Hematopoietic multipotent progenitor cell treated with erythropoietin and hydrocortisone succinate and interleukin-3 and kit ligand, for 8 days (in vitro differentiated cells): Measurements from ENCODE around the gene TTYH2.
"Not testable (repeated sequence)": the region's sequence is repeated elsewhere in the genome, so short reads cannot be mapped to it uniquely, and the experiment has no call there.

Source experiments
- DNase-seq: peaks from one replicate; pipeline ENCODE4 v3.0.0-alpha.2; 2015

TTYH2 gene, protein sequence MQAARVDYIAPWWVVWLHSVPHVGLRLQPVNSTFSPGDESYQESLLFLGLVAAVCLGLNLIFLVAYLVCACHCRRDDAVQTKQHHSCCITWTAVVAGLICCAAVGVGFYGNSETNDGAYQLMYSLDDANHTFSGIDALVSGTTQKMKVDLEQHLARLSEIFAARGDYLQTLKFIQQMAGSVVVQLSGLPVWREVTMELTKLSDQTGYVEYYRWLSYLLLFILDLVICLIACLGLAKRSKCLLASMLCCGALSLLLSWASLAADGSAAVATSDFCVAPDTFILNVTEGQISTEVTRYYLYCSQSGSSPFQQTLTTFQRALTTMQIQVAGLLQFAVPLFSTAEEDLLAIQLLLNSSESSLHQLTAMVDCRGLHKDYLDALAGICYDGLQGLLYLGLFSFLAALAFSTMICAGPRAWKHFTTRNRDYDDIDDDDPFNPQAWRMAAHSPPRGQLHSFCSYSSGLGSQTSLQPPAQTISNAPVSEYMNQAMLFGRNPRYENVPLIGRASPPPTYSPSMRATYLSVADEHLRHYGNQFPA

DNA sequence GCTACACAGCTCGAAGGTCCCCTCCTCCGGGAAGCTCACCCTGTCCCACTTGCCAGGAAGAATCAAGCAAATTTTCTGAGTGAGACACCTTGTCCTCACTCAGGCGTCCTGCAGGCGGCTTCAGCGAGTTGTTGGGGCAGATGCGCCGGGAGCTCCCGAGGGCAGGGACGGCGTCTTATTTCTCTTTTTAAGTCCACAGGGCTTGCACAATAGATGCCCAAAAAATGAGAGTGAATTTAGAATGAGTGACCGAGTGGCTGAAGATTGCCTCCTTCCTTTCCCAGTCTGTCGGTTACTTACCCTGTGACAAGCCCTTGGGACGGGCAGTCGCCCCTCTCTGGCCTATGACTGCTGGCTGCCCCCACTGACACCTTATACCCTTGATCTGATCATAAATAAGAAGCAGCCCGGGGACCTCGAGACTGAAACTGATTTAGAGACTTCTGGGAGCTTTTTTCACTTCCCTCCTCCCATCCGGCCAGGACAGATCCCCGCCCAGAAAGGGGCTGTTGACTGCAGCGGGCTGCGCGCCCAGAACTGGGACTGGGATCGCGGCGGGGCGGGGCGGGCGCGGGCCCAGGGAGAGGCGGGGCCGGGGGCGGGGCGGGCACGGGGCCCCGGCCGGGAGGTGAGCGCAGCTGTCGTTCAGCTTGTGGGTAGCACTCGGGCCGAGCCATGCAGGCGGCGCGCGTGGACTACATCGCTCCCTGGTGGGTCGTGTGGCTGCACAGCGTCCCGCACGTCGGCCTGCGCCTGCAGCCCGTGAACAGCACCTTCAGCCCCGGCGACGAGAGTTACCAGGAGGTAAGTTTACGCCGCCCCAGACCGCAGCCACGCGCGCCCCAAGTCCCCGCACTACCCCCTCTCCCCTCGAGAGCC is at the start of gene TTYH2:
TSS of gene TTYH2 (plus strand) at position 659 of the 879 bp plus-strand sequence. CDS start at position 676, 17 bp downstream.
- DNase-seq = peak; percentile 90

DNA sequence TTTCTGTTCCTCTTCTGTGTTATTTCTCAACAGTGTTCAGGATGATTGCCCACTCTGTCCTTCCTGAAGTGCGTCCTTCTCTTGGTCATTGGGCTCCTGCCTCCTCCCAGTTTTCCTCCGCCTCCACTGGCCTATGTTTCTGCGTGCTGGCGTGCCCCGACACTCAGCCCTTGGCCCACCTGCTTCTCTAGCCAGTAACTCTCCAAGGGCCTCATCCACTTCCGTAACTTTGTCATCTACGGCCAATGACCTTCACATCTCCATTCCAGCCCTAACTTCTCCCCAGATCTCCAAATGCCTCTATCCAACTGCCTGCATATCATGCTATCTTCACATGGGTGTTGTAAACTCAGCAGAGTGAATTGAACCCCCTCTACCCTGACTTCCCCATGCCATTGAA is 49.5 kb upstream of the TTYH2 start:
- DNase-seq = no peak

DNA sequence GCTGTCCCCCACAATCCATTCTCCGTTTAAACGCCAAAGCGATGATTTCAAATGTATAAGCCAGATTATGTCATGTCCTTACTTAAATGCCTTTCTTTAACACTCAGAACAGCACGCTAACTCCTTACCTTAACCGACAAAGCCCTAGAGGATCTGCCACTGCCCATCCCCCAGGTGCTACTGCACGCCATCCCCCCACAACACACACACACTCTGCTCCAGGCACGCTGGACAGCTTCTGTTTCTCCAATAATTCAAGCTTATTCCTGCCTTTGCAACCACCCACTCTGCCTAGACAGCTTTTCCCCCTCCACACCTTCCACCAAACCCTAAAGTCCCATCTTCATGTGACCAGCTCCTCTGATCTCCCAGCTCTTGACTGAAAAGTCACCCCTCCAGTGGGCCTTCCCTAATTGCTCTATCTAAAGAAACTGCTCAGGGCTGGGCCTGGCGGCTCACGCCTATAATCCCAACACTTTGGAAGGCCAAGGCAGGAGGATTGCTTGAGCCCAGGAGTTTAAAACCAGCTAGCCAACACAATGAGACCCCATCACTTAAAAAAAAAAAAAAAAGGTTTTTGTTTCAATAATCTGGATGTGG is 48.8 kb upstream of the TTYH2 start:
- DNase-seq = no peak

DNA sequence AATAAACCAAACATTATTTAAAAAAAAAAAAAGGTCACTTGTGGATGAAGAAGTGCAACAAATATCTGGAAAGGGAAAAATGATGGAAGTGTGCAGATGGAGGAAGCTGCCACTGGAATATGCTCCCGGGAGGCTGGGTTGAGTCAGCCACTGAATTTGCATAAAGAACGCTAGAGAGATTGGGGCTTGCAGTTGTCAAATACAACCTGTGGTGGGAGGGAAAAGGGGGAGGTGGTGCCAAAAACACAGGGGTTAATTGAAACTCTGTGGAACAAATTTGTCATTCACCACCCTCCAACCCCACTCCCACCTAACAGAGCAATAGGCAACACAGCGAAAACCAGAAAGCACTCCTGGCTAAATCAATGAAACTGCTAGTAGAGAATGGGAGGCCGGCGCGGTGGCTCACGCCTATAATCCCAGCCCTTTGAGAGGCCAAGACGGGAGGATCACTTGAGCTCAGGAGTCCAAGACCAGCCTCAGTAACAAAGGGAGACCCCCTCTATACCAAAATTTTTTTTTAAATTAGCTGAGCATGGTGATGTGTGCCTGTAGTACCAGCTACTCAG is 47.5 kb upstream of the TTYH2 start:
- DNase-seq = no peak

DNA sequence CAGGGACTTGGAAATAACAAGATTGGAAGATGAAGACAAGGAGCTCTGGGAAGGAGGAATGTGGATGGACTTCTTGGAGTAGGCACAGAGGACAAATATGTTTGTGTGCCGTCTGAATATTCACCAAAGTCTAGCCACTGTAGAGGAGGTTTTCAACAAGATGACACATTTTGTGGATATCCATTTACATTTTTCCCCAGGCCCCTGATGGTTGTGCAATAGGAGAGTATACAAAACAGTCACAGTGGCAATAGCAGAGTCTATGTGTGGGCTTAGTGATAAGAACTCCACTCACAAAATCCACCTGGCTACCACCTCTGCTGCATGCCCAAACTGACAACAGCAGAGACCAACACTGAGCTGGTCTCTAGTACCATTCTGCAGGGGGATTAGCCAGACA is 42.4 kb upstream of the TTYH2 start:
- DNase-seq = no peak

DNA sequence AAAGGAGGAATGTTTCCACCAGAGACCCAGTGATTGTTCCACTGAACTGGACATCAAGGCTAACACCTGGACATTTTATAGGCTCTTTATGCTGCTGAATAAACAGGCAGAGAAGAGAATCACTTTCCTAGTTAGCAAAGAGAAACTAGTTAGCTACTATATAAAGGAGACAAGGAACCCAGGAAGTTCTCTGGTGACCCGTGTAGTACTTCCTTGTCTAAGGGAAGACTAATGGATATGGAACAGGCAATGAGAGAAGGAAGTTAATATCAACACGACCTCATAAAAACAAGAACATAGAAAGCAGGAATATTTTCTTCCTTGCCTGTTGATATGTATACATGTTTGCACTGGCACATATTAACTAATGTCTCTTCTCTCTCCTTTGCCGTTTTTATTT is 40.7 kb upstream of the TTYH2 start:
- no peak for DNase-seq

DNA sequence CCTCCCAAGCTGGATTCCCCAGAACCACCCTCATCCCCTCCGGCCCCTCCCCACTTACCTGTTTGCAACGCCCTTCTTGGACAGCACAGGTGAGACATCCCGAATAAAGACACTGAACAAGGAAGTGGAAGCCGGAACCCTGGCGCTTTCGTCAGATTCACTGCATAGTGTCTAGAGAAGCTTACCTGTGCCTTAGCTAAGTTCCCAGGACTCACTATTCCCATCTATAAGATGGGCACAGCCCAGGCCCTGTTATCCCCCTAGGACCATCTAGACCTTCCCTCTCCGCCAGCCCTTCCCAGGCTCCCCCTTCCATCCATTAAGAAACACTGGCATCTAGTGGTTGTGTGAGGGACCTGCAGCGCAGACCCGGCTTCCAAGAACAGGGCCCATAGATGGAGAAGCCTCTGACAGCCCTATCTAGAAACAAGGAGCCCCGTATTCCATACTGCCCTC is 36.8 kb upstream of the TTYH2 start:
- DNase-seq = peak; percentile 61

DNA sequence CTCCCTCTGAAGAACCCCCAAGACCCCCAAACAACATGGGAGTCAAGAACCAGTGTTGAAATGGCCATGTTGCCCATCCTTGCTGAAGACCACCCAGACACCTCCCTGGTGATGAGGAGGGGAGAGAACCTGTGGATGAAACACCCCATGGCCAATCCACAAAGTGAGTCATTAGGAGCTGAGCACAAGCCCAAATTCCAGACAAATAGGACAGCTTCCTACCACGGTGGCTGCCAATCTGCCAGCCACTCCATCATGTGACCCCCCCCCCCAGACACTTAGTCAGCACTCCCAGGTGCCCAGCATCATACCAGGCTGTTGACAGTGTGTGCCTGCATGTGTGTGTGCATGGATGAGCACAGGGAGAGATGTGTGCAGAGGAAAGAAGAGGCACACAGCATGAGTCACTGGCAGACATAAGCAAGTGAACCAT is 36.3 kb upstream of the TTYH2 start:
- DNase-seq = no peak

DNA sequence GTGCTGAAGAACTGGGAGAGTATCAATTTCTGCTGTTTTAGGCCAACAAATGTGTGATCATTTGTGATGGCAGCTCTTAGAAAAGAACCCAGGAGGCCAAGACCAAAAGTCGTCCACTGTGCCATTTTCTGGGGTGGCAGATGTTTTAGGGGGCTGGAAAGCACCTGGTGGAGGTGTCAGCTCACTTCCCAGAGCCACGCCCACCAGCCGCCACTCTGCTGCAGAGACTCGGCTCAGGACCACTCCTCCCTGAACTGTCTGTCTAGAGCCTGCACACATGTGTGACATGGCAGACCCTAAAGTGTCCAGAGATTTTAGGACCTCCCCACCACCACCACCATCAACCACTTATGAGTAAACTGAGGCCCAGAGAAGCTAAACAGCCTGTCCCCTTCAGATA is 33.8 kb upstream of the TTYH2 start:
- DNase-seq = no peak

DNA sequence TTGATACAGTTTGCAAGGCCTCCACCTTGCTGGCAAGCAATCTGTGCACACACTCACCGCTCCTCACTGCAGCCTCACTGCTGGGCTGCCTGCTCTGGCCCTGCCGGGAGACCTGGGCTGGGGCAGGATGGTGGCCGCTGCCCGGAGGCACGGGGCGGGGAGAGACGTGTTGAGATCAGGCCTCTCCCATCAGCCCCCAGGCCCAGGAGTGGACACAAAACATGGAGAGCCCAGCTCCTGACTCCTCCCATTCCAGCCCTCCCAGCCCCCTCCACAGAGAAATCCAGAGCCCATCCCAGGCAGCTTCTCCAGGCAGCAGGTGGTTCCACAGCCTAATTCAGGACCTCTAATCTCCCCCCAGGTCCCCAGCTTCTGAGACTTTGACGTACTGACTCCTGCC is 33.0 kb upstream of the TTYH2 start:
- DNase-seq = no peak

DNA sequence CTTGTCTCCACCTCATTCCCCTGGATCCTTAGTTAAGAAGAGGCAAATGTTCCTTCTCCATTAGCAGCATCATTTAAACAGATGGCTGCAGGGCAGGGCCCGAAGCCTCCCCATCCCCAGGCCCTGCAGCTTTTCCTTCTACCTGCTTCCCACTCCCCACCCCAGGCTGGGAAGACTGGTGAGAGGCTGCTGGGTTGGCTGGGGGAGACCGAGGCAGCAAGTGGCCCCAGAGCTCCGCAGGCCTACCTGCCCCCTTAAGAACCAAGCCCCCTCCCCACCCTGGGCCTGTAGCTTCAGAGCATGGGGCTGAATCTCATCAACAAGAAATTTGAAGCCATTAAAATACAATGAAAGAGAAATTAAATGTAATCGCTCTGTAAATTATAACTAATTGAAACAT is 32.0 kb upstream of the TTYH2 start:
- DNase-seq = no peak

DNA sequence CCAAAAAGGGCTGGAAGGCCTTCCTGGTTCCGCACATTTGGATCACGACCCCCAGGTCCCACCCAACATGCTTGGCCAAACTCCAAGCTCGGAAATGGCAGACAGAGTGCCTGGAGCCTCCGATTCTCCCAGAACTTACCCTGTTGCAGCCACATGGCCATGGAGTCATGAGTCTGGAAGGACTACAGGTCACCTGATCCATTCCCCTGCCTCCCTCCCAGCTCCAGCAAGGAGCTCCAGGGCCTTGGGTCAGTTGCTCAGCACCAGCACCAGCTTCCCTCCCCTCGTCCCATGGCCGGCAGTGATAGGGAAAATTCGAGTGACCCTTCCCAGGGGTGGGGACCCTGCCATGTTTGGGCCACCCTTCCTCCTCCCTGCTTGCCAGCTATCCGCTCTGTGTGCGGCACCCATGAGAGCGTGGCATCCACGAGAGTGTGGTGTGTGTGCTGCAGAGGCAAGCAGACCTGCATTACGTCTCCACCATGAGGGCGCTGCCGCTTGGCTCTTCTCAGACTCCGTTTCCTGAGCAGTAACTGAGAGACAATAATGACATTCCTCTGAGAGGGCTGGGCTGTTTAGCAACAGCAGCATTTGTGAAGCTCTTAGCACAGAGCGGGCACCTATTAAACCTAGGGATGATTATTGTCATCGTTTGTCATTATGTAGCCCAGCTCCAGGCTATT is 31.2 kb upstream of the TTYH2 start:
- DNase-seq = no peak

DNA sequence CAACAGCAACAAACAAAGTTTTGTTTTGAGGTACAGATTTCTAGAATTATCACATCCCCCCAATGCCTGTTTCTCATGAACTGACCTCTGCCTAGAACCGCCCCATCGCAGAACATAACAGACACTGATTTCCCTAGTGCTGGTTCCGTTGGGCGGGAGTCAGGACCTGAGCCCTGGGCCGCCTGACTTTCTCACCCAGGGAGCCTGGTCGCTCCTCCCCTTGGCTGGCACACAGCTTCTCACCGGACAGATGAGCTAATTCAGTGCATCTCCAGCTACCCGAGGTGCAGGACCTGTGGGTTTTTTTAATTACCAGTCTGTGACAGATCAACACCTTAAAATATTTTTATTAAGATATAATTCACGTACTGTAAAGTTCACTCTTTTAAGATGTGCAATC is 30.0 kb upstream of the TTYH2 start:
- no peak for DNase-seq

DNA sequence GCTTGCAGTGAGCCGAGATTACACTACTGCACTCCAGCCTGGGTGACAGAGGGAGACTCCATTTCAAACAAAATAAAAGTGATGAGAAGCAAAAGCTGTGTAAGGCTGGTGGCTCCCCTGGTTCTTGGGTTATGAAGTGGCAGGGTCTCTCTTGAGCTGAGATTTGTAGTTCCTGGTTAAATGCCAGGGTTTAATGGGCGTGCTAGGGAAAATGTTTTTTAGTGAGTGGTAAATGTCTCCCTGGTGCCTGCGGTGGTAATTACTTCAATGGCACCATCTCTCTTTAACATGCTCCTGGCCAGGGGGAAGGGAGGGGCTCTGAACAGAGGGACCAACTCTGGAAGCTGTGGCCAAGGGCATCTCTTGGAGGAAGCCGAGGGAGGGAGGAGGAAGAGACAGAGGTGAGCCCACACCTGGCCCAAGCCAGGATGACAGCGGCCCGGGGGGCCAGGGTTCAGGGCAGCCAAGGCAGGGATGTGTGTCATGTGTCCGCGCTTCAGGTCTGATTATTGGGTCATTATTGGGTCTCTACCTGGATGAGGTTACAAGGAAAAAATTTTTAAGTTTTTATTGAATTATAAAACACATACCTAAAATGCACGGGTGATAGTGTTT is 27.7 kb upstream of the TTYH2 start:
- DNase-seq = no peak

DNA sequence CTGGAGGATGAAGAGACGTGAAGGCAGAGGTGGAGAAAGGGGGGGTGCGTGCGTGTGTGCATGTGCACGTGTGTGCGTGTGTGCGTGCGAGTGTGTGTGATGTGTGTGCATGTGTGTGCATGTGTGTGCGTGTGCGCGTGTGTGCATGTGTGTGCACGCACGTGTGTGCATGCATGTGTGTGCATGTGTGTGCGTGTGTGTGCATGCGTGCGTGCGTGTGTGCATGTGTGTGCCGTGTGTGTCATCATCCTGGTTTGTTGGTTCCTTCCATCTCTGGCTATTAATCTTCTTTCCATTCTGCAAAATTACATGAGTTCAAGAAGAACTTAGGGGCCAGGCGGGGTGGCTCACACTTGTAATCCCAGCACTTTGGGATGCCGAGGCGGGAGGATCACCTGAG is 26.9 kb upstream of the TTYH2 start:
- DNase-seq = no peak

DNA sequence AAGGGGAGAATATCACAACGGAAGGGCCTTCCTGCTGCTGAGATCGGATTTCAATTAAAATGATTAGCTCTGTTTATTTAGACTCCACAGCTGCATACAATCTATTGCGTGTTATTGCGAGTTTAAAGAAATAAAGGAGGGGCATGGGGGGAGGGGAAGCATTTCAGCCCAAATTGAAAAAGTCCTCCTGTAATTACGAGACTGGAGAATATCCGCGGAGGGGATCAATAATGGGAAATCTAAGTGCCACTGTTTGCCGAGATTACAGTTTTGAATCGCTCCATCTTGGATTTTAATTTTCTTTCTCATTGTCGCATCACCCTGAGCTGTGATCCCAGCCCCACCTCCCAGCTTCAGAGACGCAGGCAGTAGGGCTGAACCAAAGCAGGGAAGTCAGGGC is 25.6 kb upstream of the TTYH2 start:
- no peak for DNase-seq

DNA sequence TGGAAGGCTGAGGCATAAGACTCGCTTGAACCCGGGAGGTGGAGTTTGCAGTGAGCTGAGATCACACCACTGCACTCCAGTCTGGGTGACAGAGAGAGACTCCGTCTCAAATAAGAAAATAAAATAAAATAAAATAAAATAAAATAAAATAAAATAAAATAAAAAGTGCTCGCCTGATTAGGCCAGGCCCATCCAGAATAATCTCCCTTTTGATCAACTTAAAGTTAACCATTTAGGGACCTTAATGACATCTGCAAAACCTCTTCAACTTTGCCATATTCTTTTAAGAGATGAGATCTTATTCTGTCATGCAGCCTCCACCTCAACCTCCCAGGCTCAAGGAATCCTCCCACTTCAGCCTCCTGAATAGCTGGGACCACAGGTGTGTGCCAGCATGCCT is 24.7 kb upstream of the TTYH2 start:
- not testable (repeated sequence) for DNase-seq

DNA sequence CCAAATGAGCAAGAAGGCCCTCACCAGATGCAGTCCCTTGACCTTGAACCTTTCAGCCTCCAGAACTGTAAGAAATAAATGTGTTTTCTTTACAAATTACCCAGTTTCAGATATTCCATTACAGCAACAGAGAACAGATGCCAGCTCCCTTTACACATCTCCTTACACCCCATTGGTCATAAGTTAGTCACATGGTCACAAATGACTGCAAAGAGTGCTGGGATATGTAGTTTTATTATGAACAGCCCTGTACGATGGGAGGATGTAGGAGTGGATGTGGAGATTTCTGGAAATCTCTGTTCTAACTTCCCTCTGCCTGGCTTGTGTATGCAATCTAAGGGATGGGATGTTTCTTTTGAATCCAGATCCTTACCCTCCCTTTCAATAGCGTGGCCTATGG is 23.2 kb upstream of the TTYH2 start:
- peak; percentile 63 for DNase-seq

DNA sequence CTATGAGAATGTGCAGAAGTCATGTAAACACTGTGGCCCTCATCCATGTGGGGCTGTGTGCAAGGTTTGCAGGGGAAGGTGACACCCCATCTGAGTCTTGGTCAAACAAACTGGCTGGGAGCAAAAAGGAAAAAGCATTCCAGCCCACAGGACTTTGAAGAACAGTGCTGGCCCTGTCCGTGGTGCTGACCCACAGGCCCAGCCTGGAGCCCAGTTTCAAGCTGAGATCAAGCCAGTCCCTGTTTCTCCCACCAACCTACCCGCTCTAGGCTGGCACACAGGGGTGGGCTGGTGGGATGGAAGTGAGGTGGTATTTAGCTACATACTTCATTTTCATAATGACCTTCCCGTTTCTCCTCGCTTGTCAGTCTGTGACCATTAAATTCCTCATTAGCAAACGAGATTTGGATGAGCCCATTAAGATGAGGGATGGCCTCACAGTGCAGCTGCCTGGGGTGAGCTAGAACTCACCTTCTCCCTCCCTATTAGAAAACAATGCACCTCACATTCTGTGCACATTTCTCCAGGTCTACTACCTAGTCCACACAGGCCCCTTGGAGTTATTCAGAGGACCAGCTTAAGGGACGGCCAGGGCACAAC is 22.5 kb upstream of the TTYH2 start:
- DNase-seq = no peak

DNA sequence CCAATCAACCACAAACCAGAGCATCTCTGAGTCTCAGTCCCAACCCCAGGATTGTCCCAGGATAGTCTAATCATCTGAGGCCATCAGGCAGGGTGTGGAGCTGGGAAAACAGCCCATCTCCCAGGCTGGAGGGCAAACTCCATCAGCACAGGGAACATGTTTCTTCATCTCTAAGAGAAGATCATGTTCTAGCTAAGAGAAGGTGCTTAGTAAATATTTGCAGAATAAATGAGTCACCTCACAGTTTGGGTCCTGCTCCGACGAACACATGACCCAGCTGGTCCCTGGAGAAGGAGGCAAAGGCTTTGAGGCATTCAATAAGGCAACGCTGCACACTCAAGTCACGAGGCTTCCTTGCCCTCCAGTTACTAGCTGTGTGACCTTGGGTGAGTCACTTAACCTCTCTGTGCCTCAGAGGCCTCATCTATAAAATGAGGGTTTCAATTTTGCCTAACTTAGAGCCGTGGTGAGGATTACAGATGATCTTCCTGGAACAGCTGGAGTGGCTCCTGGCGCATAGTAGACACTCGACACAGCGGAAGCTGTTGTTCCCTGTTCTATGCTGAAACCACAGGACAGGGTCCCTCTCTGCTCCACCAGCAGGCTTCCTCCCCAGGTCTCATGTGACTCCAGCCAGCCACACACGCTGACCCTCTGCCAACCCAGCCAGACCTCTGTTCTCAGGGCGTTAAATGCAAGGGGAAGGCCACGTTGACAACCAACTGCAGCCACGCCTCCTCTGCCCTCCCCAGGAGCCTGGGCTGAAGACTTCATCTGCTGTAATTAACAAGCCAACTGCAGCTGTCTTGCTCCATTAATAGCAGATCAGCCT is 20.2 kb upstream of the TTYH2 start:
- no peak for DNase-seq

DNA sequence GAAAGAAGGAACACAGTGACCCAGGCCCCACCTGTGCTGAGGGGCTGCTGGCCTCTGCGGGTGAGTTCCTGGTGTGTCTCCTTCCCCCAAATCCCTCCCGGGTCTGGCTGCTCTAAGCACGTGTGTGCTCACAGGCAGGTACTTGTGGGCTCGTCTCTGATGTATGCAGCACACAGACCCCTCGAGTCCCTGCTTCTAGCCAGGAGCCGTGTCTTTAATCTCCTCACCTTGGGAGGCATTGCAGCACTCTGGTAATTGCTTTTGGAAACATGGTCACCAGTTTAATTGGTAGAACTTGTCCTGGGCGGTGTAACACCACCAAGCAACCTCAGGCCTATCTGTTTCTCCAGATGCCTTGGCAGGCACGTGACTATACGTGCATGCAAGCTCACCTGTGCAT is 18.7 kb upstream of the TTYH2 start:
- no peak for DNase-seq
